ENCODE measurements around the gene RCHY1.

- TF ChIP-seq CTCF (IDR thresholded peaks at IDR 0.05 in 8 of 11, conservative IDR thresholded peaks at IDR 0.05 in 3 of 11) (no peak), POLR2AphosphoS5 (IDR thresholded peaks at IDR 0.05) (no peak)
These were observed 11.5 kb downstream of the RCHY1 start for GRCh38 chr4:75502671-75503070.
